Measurements from ENCODE around the gene TMEM53. TPM values are rescaled to one million over a fixed set of nuclear protein-coding genes. Genes with fewer than 3 reads are reported as not detected.

The TMEM53 gene
- total RNA-seq, 2 donors from 2014 or later = 26.4 to 29.6 TPM

DNA sequence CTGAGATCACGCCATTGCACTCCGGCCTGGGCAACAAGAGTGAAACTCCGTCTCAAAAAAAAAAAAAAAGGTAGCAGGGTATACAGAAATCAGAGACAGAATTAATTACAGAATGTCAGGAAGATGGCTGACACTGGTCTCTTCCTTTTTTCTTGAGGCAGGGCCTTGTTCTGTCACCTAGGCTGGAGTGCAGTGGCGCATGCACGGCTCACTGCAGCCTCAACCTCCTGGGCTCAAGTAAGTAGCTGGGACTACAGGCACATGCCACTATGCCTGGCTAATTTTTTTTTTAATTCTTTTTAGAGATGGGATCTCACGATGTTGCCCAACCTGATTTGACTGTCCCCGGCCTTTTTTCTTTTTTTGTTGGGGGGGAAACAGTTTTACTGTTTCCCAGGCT lies 40.3 kb upstream of the TMEM53 start:
- H3K27me3 ChIP-seq = no peaks in the 10 kb centered on the region
- H3K27ac ChIP-seq = no peak overlapping the region
- TF ChIP-seq, protein P1, sequence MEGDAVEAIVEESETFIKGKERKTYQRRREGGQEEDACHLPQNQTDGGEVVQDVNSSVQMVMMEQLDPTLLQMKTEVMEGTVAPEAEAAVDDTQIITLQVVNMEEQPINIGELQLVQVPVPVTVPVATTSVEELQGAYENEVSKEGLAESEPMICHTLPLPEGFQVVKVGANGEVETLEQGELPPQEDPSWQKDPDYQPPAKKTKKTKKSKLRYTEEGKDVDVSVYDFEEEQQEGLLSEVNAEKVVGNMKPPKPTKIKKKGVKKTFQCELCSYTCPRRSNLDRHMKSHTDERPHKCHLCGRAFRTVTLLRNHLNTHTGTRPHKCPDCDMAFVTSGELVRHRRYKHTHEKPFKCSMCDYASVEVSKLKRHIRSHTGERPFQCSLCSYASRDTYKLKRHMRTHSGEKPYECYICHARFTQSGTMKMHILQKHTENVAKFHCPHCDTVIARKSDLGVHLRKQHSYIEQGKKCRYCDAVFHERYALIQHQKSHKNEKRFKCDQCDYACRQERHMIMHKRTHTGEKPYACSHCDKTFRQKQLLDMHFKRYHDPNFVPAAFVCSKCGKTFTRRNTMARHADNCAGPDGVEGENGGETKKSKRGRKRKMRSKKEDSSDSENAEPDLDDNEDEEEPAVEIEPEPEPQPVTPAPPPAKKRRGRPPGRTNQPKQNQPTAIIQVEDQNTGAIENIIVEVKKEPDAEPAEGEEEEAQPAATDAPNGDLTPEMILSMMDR (IDR thresholded peaks at IDR 0.05) = no peak
- no peak overlapping the region for H3K4me3 ChIP-seq
- DNase-seq = no peak
- intact Hi-C loops (cut with DNase I) = no loop called here
- H3K4me1 ChIP-seq = no peaks in the 10 kb centered on the region
- no peak overlapping the region for H3K9ac ChIP-seq (ENCODE audit: low read depth in 2 of 2, low read length in 2 of 2)
- no peaks in the 10 kb centered on the region for H3K36me3 ChIP-seq
- H3K9me3 ChIP-seq = no peaks in the 10 kb centered on the region

DNA sequence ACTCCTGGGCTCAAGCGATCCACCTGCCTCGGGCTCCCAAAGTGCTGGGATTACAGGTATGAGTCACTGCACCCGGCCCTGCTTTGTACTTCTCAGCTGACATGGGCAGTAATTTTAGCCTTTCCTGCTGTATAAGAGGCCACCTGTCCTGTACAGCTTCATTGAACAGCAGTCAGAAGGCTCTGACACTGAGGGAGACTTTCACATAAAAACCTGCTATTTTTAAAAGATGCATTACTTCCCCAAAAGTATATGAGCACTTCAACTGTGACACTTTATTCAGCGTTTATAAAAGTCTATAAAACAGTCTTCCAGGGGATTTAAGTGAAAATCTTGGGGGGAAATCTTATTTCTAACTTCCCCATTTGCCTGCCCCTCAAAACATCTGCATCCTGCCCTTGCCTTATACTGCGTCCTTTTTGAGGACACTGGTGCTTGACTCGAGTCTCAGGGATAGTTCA lies 39.1 kb upstream of the TMEM53 start:
- Histone ChIP-seq H3K4me3 (no peak overlapping the region), H3K9me3 (no peaks in the 10 kb centered on the region), H3K4me1 (no peaks in the 10 kb centered on the region), H3K9ac (ENCODE audit: low read depth in 2 of 2, low read length in 2 of 2) (no peak overlapping the region), H3K27me3 (no peaks in the 10 kb centered on the region), H3K36me3 (no peaks in the 10 kb centered on the region), H3K27ac (no peak overlapping the region)
- no peak for DNase-seq
- TF ChIP-seq, protein P1 (IDR thresholded peaks at IDR 0.05) = no peak
- intact Hi-C loops (cut with DNase I) = no loop called here

DNA sequence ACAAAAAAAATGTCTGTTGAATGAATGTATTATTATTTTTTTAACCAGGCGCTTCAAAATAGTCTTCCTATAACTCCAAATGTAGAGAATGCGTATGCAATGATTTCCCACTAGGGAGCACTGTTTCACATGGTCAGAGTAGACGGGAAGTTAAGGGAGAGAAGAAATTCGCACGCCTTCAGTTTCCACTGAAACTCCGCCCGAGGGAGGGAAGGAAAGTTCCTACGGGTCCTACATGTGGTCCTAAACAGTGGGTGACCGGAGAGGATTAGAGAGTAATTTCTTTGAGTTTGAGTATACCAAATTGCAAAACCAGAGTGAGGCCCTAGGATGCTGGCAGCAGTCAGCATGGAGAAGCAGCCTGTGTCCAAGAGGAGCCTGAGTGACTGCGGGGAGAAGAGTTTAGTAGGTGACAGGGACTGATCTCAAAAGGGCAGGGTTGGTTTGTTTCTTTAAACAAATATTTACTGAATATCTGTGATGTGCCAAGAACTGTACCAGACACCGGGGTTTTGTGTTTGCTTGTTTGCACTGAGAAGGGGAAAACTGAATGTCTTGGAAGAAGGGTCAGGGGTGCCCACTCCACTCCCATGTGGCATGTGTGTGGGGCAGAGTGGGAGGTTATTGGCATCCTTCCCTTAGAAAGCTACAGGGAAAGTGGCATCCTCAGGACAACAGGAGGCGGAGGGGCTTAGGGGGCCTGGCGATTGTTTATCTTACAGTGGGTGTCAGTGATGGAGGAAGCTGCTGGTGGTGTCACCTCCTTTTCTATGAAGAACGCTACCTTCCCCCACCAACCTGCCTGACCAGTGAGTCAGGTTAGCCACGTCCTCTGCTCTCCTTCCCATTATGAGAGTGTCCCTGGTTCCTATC lies 33.9 kb upstream of the TMEM53 start:
- H3K9ac ChIP-seq (ENCODE audit: low read depth in 2 of 2, low read length in 2 of 2) = no peak overlapping the region
- DNase-seq = peak; percentile 44
- no peaks in the 10 kb centered on the region for H3K9me3 ChIP-seq
- H3K4me3 ChIP-seq = no peak overlapping the region
- H3K4me1 ChIP-seq = no peaks in the 10 kb centered on the region
- intact Hi-C loops (cut with DNase I) = no loop called here
- no peaks in the 10 kb centered on the region for H3K27me3 ChIP-seq
- TF ChIP-seq, protein P1 (IDR thresholded peaks at IDR 0.05) = peak; percentile 65
- no peak overlapping the region for H3K27ac ChIP-seq
- H3K36me3 ChIP-seq = no peaks in the 10 kb centered on the region

DNA sequence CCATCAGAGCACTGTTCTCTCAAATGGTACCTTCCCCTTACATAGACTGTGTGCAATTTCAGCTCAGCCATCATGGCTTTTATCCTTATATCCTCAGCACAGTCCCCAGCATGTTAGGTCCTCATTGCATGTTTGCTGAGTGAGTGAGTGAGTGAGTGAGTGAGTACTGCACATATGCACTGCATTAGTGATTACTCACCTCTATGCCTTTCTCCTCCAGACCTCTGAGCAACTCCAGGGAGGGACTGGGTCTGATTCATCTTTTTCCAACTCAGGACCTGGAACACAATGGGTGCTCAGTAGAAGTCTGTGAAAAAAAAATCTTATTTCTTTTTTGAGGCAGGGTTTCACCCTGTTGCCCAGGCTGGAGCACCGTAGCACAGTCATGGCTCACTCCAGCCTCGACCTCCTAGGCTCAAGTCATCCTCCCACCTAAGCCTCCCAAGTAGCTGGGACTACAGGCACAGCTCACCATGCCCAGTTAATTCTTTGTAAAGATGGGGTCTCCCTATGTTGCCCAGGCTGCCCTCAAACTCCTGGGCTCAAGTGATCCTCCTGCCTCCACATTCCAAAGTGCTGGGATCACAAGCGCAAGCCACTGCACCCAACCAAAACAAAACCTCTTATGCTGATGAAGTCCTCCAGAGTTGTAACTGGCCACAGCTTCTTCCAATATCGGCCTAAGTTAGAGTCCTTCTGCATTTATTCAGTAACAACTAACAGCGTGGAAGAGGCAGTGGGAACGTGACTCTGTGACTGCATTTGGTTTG lies 33.0 kb upstream of the TMEM53 start:
- H3K9ac ChIP-seq (ENCODE audit: low read depth in 2 of 2, low read length in 2 of 2) = no peak overlapping the region
- intact Hi-C loops (cut with DNase I) = no loop called here
- H3K27ac ChIP-seq = no peak overlapping the region
- no peaks in the 10 kb centered on the region for H3K36me3 ChIP-seq
- DNase-seq = no peak
- no peak overlapping the region for H3K4me3 ChIP-seq
- TF ChIP-seq, protein P1 (IDR thresholded peaks at IDR 0.05) = no peak
- H3K27me3 ChIP-seq = no peaks in the 10 kb centered on the region
- no peaks in the 10 kb centered on the region for H3K4me1 ChIP-seq
- H3K9me3 ChIP-seq = no peaks in the 10 kb centered on the region

DNA sequence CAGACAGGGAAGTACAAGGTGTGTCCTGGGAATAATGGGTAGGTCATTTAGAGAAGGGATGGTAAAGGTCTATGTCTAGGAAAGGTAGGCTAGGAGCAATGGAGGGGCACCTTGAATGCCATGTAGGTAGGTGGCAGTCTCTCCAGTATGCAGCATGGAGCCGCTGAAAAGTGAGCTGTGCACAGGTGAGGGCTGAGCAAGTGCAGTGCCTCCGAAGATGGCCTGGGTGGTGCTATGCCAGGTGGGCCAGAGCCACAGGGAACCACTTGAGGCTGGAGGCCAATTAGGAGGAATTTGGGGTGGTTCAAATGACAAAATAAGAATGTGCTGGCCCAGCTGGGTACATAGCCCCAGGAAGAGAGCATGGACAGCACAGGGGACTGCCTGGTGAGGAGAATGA lies 31.7 kb upstream of the TMEM53 start:
- TF ChIP-seq, protein P1 (IDR thresholded peaks at IDR 0.05) = no peak
- no peak for DNase-seq
- intact Hi-C loops (cut with DNase I) = no loop called here
- Histone ChIP-seq H3K4me1 (no peaks in the 10 kb centered on the region), H3K27ac (no peak overlapping the region), H3K9ac (ENCODE audit: low read depth in 2 of 2, low read length in 2 of 2) (no peak overlapping the region), H3K4me3 (no peak overlapping the region), H3K27me3 (no peaks in the 10 kb centered on the region), H3K9me3 (no peaks in the 10 kb centered on the region), H3K36me3 (no peaks in the 10 kb centered on the region)
